ENCODE data around the gene CABP1. TPM values are rescaled to one million over a fixed set of nuclear protein-coding genes. Genes with fewer than 3 reads are reported as not detected.

CABP1 gene
- total and polyA plus RNA-seq, 2 experiments from 2014 or later, result 5.1 to 5.2 TPM

DNA sequence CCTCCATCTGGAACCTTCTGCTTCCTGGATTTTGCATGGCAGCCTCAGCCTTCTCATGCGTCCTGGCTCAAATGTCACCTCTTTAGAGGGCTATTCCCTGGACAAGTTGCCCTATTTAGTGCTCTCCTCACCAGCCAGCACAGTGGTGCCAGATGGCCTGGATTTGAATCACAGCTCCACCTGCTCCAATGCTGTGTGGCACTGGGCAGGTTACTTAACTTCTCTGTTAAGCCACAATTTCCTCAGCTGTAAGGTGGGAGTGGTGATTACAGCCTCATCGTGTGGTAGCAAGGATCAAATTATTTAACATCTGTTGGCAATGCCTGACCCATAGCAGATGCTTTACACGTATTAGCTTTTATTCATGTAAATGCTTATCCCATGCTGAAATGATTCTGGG is 42.6 kb upstream of the CABP1 start (continued):
- TF ChIP-seq, protein P1, sequence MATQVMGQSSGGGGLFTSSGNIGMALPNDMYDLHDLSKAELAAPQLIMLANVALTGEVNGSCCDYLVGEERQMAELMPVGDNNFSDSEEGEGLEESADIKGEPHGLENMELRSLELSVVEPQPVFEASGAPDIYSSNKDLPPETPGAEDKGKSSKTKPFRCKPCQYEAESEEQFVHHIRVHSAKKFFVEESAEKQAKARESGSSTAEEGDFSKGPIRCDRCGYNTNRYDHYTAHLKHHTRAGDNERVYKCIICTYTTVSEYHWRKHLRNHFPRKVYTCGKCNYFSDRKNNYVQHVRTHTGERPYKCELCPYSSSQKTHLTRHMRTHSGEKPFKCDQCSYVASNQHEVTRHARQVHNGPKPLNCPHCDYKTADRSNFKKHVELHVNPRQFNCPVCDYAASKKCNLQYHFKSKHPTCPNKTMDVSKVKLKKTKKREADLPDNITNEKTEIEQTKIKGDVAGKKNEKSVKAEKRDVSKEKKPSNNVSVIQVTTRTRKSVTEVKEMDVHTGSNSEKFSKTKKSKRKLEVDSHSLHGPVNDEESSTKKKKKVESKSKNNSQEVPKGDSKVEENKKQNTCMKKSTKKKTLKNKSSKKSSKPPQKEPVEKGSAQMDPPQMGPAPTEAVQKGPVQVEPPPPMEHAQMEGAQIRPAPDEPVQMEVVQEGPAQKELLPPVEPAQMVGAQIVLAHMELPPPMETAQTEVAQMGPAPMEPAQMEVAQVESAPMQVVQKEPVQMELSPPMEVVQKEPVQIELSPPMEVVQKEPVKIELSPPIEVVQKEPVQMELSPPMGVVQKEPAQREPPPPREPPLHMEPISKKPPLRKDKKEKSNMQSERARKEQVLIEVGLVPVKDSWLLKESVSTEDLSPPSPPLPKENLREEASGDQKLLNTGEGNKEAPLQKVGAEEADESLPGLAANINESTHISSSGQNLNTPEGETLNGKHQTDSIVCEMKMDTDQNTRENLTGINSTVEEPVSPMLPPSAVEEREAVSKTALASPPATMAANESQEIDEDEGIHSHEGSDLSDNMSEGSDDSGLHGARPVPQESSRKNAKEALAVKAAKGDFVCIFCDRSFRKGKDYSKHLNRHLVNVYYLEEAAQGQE (IDR thresholded peaks at IDR 0.05; ENCODE audit: unreplicated experiment), result no peak
- no peak for TF ChIP-seq JUNB (IDR thresholded peaks at IDR 0.05; ENCODE audit: unreplicated experiment)
- TF ChIP-seq, protein P2, sequence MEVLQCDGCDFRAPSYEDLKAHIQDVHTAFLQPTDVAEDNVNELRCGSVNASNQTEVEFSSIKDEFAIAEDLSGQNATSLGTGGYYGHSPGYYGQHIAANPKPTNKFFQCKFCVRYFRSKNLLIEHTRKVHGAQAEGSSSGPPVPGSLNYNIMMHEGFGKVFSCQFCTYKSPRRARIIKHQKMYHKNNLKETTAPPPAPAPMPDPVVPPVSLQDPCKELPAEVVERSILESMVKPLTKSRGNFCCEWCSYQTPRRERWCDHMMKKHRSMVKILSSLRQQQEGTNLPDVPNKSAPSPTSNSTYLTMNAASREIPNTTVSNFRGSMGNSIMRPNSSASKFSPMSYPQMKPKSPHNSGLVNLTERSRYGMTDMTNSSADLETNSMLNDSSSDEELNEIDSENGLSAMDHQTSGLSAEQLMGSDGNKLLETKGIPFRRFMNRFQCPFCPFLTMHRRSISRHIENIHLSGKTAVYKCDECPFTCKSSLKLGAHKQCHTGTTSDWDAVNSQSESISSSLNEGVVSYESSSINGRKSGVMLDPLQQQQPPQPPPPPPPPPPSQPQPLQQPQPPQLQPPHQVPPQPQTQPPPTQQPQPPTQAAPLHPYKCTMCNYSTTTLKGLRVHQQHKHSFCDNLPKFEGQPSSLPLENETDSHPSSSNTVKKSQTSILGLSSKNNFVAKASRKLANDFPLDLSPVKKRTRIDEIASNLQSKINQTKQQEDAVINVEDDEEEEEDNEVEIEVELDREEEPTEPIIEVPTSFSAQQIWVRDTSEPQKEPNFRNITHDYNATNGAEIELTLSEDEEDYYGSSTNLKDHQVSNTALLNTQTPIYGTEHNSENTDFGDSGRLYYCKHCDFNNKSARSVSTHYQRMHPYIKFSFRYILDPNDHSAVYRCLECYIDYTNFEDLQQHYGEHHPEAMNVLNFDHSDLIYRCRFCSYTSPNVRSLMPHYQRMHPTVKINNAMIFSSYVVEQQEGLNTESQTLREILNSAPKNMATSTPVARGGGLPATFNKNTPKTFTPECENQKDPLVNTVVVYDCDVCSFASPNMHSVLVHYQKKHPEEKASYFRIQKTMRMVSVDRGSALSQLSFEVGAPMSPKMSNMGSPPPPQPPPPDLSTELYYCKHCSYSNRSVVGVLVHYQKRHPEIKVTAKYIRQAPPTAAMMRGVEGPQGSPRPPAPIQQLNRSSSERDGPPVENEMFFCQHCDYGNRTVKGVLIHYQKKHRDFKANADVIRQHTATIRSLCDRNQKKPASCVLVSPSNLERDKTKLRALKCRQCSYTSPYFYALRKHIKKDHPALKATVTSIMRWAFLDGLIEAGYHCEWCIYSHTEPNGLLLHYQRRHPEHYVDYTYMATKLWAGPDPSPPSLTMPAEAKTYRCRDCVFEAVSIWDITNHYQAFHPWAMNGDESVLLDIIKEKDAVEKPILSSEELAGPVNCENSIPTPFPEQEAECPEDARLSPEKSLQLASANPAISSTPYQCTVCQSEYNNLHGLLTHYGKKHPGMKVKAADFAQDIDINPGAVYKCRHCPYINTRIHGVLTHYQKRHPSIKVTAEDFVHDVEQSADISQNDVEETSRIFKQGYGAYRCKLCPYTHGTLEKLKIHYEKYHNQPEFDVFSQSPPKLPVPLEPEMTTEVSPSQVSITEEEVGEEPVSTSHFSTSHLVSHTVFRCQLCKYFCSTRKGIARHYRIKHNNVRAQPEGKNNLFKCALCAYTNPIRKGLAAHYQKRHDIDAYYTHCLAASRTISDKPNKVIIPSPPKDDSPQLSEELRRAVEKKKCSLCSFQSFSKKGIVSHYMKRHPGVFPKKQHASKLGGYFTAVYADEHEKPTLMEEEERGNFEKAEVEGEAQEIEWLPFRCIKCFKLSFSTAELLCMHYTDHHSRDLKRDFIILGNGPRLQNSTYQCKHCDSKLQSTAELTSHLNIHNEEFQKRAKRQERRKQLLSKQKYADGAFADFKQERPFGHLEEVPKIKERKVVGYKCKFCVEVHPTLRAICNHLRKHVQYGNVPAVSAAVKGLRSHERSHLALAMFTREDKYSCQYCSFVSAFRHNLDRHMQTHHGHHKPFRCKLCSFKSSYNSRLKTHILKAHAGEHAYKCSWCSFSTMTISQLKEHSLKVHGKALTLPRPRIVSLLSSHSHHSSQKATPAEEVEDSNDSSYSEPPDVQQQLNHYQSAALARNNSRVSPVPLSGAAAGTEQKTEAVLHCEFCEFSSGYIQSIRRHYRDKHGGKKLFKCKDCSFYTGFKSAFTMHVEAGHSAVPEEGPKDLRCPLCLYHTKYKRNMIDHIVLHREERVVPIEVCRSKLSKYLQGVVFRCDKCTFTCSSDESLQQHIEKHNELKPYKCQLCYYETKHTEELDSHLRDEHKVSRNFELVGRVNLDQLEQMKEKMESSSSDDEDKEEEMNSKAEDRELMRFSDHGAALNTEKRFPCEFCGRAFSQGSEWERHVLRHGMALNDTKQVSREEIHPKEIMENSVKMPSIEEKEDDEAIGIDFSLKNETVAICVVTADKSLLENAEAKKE (CRISPR knock-in tag; IDR thresholded peaks at IDR 0.05), result no peak

DNA sequence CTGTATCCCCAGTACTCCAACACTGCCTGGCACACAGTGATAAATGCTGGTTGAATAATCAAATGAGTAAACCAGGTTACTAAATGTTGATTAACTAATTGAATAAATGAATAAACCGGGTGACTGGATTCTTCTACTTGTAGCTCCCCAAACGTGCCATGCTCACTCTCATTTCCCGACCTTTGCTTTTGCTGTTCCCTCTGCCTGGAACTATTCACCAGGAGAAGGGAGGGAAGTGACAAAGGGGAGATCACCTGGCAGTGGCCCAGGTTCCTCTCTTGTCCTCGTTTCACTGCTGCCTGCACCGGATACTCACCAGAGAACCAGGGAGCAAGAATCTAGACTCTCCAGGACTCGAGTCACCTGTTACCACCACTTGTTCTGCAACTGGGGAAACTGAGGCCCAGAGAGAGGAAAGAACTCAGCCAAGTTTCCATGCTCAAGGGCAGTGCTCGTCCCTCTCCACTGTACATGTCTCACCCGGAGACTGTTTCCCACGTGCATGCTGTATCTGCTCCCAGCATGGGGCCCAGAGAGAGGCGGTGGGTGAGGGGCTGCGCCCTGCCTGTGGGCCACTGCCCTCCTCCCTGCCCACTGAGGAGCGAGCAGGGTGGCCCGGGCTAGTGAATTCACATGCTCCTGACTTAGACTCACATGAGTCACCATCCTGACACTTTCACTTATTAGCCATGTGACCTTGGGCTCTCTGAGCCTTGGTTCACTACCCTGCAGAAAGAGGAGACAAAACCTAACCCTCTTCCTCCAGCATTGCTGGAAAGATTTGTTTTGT is 41.6 kb upstream of the CABP1 start:
- no peak overlapping the region for H3K27ac Mint-ChIP-seq
- Histone ChIP-seq H3K4me2 (no peak overlapping the region), H4K20me1 (replicated peaks; ENCODE audit: insufficient read depth) (no peaks in the 10 kb centered on the region), H3K4me1 (ENCODE audit: insufficient read depth) (no peaks in the 10 kb centered on the region; the same call in 1 of the 2 replicates), H3K9me2 (ENCODE audit: insufficient read depth) (no peaks in the 10 kb centered on the region), H3K36me3 (ENCODE audit: insufficient read depth) (no peaks in the 10 kb centered on the region), H3K27ac (ENCODE audit: low read depth) (no peak overlapping the region), H3K79me2 (replicated peaks; ENCODE audit: insufficient read depth) (no peaks in the 10 kb centered on the region), H3F3A (replicated peaks; ENCODE audit: low read depth) (no peaks in the 10 kb centered on the region), H3K4me3 (no peak overlapping the region), H2AFZ (peak overlapping the region; percentile 69), H3K27me3 (ENCODE audit: insufficient read depth) (no peaks in the 10 kb centered on the region)
- DNase-seq (ENCODE audit: low spot score), result no peak
- H3K9me3 Mint-ChIP-seq, result no peaks in the 10 kb centered on the region
- H3K27me3 Mint-ChIP-seq (ENCODE audit: insufficient read depth, low read depth, poor library complexity), result peaks cover 12% of the 10 kb centered on the region
- peaks cover 16% of the 10 kb centered on the region for H3K4me1 Mint-ChIP-seq
- ATAC-seq, result no peak
- no peaks in the 10 kb centered on the region for H3K36me3 Mint-ChIP-seq (ENCODE audit: low read depth)
- H3K4me3 Mint-ChIP-seq, result no peak overlapping the region
- TF ChIP-seq EZH2 (IDR thresholded peaks at IDR 0.05; ENCODE audit: low read depth, unreplicated experiment) (no peak), STAT1 (IDR thresholded peaks at IDR 0.05; ENCODE audit: unreplicated experiment) (no peak), JUNB (IDR thresholded peaks at IDR 0.05; ENCODE audit: unreplicated experiment) (no peak), POLR2AphosphoS5 (IDR thresholded peaks at IDR 0.05; ENCODE audit: low read depth) (no peak)
- TF ChIP-seq, protein P3, sequence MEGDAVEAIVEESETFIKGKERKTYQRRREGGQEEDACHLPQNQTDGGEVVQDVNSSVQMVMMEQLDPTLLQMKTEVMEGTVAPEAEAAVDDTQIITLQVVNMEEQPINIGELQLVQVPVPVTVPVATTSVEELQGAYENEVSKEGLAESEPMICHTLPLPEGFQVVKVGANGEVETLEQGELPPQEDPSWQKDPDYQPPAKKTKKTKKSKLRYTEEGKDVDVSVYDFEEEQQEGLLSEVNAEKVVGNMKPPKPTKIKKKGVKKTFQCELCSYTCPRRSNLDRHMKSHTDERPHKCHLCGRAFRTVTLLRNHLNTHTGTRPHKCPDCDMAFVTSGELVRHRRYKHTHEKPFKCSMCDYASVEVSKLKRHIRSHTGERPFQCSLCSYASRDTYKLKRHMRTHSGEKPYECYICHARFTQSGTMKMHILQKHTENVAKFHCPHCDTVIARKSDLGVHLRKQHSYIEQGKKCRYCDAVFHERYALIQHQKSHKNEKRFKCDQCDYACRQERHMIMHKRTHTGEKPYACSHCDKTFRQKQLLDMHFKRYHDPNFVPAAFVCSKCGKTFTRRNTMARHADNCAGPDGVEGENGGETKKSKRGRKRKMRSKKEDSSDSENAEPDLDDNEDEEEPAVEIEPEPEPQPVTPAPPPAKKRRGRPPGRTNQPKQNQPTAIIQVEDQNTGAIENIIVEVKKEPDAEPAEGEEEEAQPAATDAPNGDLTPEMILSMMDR (conservative IDR thresholded peaks at IDR 0.05; ENCODE audit: low read depth in 2 of 2), result no peak

Data from GM23338 (cell line).